ENCODE measurements around the gene JAZF1. TPM values are rescaled to one million over a fixed set of nuclear protein-coding genes. Genes with fewer than 3 reads are reported as not detected.

Gene JAZF1
- total and polyA plus RNA-seq, 2 donors (not counting 1 experiment from before 2014, with no cell fraction given), result 14.0 to 38.6 TPM

GRCh38 chr7:28013441-28013840 lies 167.2 kb downstream of the JAZF1 start:
- H3K27me3 Mint-ChIP-seq, result no peaks in the 10 kb centered on the region
- H3K4me1 Mint-ChIP-seq, result peaks cover 39% of the 10 kb centered on the region
- peaks cover 4% of the 10 kb centered on the region for H3K9me3 Mint-ChIP-seq (ENCODE audit: insufficient read depth)
- intact Hi-C loops (cut with micrococcal nuclease), result no loop called here
- no peak overlapping the region for H3K27ac Mint-ChIP-seq
- TF ChIP-seq, protein P1, sequence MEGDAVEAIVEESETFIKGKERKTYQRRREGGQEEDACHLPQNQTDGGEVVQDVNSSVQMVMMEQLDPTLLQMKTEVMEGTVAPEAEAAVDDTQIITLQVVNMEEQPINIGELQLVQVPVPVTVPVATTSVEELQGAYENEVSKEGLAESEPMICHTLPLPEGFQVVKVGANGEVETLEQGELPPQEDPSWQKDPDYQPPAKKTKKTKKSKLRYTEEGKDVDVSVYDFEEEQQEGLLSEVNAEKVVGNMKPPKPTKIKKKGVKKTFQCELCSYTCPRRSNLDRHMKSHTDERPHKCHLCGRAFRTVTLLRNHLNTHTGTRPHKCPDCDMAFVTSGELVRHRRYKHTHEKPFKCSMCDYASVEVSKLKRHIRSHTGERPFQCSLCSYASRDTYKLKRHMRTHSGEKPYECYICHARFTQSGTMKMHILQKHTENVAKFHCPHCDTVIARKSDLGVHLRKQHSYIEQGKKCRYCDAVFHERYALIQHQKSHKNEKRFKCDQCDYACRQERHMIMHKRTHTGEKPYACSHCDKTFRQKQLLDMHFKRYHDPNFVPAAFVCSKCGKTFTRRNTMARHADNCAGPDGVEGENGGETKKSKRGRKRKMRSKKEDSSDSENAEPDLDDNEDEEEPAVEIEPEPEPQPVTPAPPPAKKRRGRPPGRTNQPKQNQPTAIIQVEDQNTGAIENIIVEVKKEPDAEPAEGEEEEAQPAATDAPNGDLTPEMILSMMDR (IDR thresholded peaks at IDR 0.05), result no peak
- TF ChIP-seq EZH2 (IDR thresholded peaks at IDR 0.05; ENCODE audit: borderline replicate concordance, insufficient read depth, low read depth, low read length, poor library complexity, severe bottlenecking), result no peak
- H3K4me3 Mint-ChIP-seq, result no peak overlapping the region
- H4K20me1 ChIP-seq (ENCODE audit: control insufficient read depth, insufficient read depth, low read length, poor library complexity, severe bottlenecking), result peaks cover 87% of the 10 kb centered on the region
- H3K4me2 ChIP-seq (replicated peaks; ENCODE audit: low read depth, low read length, poor library complexity, severe bottlenecking), result no peak overlapping the region
- H3K9ac ChIP-seq (ENCODE audit: low read length), result no peak overlapping the region
- 92% methylated on average over 4 of the region's 5 CpGs for WGBS (ENCODE audit: insufficient coverage)
- no peak overlapping the region for H2AFZ ChIP-seq (ENCODE audit: insufficient read depth, low read depth, low read length, poor library complexity, severe bottlenecking)
- peaks cover 0 to 17% (median 4%) of the 10 kb centered on the region in 3 donors for H3K9me3 ChIP-seq (ENCODE audit: control extremely low read depth in 1 of 3, control insufficient read depth in 2 of 3, insufficient read depth in 1 of 3, low read length in 2 of 3)
- peaks cover 6 to 17% of the 10 kb centered on the region in 2 experiments for H3K36me3 ChIP-seq (replicated peaks in 1 of 2; ENCODE audit: control extremely low read depth in 1 of 2, control insufficient read depth in 1 of 2, extremely low read depth in 1 of 2, insufficient read depth in 2 of 2, low read length in 1 of 2)
- no peaks in the 10 kb centered on the region for H3K4me1 ChIP-seq (ENCODE audit: control insufficient read depth in 2 of 2, insufficient read depth in 2 of 2, low read length in 2 of 2)
- peaks cover 95% of the 10 kb centered on the region for H3K79me2 ChIP-seq (ENCODE audit: control insufficient read depth, insufficient read depth, low read length)
- DNase-seq (no peak), ATAC-seq (ENCODE audit: low read depth) (no peak)
- H3K4me3 ChIP-seq (ENCODE audit: control extremely low read depth in 1 of 5, extremely low read depth in 1 of 5, insufficient read depth in 1 of 5, low read depth in 2 of 5, low read length in 4 of 5), result no peak overlapping the region
- H3K27ac ChIP-seq (ENCODE audit: low read length in 2 of 2), result no peak overlapping the region
- H3K27me3 ChIP-seq (replicated peaks in 1 of 4; ENCODE audit: control extremely low read depth in 1 of 4, control insufficient read depth in 3 of 4, insufficient read depth in 4 of 4, low read length in 3 of 4), result no peaks in the 10 kb centered on the region
- CTCF ChIA-PET, result interaction anchor here (1.6 kb wide), 1 partner anchor 9 kb away, joined by 5 read pairs; no protein-coding TSS in a partner anchor
- POLR2A ChIA-PET, result interaction anchor here (0.9 kb wide), 1 partner anchor 75 kb away, joined by 3 read pairs; no protein-coding TSS in a partner anchor

- 64% methylated on average over 1 of the region's 2 CpGs for WGBS (ENCODE audit: insufficient coverage)
- H3K4me3 Mint-ChIP-seq, result no peak overlapping the region
- H3K79me2 ChIP-seq (ENCODE audit: control insufficient read depth, insufficient read depth, low read length), result peaks cover 95% of the 10 kb centered on the region
- no peak overlapping the region for H3K27ac ChIP-seq (ENCODE audit: low read length in 2 of 2)
- no peaks in the 10 kb centered on the region for H3K27me3 Mint-ChIP-seq
- H3K4me1 Mint-ChIP-seq, result peaks cover 41% of the 10 kb centered on the region
- no peak overlapping the region for H3K4me3 ChIP-seq (ENCODE audit: control extremely low read depth in 1 of 5, extremely low read depth in 1 of 5, insufficient read depth in 1 of 5, low read depth in 2 of 5, low read length in 4 of 5)
- DNase-seq (no peak), ATAC-seq (ENCODE audit: low read depth) (no peak)
- no peak overlapping the region for H3K9ac ChIP-seq (ENCODE audit: low read length)
- no peak for TF ChIP-seq EZH2 (IDR thresholded peaks at IDR 0.05; ENCODE audit: borderline replicate concordance, insufficient read depth, low read depth, low read length, poor library complexity, severe bottlenecking)
- TF ChIP-seq, protein P1 (IDR thresholded peaks at IDR 0.05), result no peak
- no peak overlapping the region for H3K4me2 ChIP-seq (replicated peaks; ENCODE audit: low read depth, low read length, poor library complexity, severe bottlenecking)
- H3K9me3 ChIP-seq (ENCODE audit: control extremely low read depth in 1 of 3, control insufficient read depth in 2 of 3, insufficient read depth in 1 of 3, low read length in 2 of 3), result peaks cover 0 to 17% (median 4%) of the 10 kb centered on the region in 3 donors
- peaks cover 4% of the 10 kb centered on the region for H3K9me3 Mint-ChIP-seq (ENCODE audit: insufficient read depth)
- H3K4me1 ChIP-seq (ENCODE audit: control insufficient read depth in 2 of 2, insufficient read depth in 2 of 2, low read length in 2 of 2), result no peaks in the 10 kb centered on the region
- POLR2A ChIA-PET, result interaction anchor here (0.9 kb wide), 1 partner anchor 74 kb away, joined by 3 read pairs; no protein-coding TSS in a partner anchor
- H2AFZ ChIP-seq (ENCODE audit: insufficient read depth, low read depth, low read length, poor library complexity, severe bottlenecking), result no peak overlapping the region
- CTCF ChIA-PET, result interaction anchor here (0.6 to 1.6 kb wide), 2 partner anchors 9 to 852 kb away, joined by 3 to 5 read pairs; no protein-coding TSS in a partner anchor
- intact Hi-C loops (cut with micrococcal nuclease), result no loop called here
- peaks cover 82% of the 10 kb centered on the region for H4K20me1 ChIP-seq (ENCODE audit: control insufficient read depth, insufficient read depth, low read length, poor library complexity, severe bottlenecking)
- H3K27me3 ChIP-seq (replicated peaks in 1 of 4; ENCODE audit: control extremely low read depth in 1 of 4, control insufficient read depth in 3 of 4, insufficient read depth in 4 of 4, low read length in 3 of 4), result no peaks in the 10 kb centered on the region
- no peak overlapping the region for H3K27ac Mint-ChIP-seq
- peaks cover 4 to 17% of the 10 kb centered on the region in 2 experiments for H3K36me3 ChIP-seq (replicated peaks in 1 of 2; ENCODE audit: control extremely low read depth in 1 of 2, control insufficient read depth in 1 of 2, extremely low read depth in 1 of 2, insufficient read depth in 2 of 2, low read length in 1 of 2)
Measured at GRCh38 chr7:28013019-28013418, 167.6 kb downstream of the JAZF1 start.

All from B cell (primary cell).